ENCODE results near the gene CASQ2.

Gene CASQ2

DNA sequence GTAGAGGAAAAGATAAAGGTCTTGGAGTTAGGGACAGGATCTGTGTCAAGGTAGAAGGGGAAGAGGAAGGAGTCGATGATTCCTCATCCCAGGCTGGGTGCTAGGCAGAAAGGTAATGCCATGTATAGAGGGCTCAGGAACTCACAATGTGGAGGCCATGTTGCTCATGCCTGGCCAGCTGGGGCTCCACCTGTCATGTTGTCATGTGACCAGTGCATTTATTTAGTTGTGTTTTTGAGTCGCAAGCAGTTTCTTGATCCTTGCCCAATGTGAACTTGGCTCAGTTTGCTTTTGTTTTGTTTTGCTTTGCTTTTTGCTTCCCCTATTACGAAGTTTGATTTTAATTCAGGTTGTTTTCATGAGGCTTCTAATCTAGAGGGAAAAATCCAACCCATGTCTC lies 5.7 kb downstream of the CASQ2 start:
- no peak for TF ChIP-seq ZFX (IDR thresholded peaks at IDR 0.05; ENCODE audit: borderline replicate concordance)
- TF ChIP-seq, protein P1, sequence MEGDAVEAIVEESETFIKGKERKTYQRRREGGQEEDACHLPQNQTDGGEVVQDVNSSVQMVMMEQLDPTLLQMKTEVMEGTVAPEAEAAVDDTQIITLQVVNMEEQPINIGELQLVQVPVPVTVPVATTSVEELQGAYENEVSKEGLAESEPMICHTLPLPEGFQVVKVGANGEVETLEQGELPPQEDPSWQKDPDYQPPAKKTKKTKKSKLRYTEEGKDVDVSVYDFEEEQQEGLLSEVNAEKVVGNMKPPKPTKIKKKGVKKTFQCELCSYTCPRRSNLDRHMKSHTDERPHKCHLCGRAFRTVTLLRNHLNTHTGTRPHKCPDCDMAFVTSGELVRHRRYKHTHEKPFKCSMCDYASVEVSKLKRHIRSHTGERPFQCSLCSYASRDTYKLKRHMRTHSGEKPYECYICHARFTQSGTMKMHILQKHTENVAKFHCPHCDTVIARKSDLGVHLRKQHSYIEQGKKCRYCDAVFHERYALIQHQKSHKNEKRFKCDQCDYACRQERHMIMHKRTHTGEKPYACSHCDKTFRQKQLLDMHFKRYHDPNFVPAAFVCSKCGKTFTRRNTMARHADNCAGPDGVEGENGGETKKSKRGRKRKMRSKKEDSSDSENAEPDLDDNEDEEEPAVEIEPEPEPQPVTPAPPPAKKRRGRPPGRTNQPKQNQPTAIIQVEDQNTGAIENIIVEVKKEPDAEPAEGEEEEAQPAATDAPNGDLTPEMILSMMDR (IDR thresholded peaks at IDR 0.05): no peak
- H3K27ac ChIP-seq: no peak overlapping the region

DNA sequence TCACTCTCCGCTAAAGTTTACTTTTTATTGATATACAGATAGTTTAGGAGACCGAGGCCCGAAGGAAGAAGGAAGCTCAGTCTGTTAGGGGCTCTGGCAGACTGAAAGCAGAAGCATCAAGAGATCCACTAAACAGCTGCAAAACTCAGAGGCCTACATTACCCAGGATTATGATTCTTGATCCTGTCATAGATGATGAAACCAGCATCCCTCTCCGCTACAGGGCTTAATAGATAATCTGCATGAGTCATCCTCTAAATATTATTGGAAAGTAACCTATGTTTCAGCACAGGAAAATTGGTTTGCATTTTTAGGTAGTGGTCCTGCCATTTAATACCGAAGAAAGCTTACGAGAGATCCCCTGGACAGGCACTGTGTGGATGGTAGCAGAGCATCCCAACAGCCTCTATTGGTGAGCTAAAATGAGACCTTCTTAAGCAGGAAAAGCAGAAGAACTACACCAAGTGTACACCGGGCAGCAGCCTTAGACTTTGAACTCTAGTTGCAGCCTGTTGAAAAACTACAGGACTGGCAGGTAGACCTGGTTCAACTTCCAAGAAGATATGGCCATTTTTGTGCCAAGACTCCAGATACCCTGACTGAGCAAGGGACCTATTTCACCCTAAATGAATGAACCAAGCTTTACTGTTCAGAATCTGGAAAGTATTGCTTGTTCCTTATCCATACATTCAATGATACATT lies 6.8 kb downstream of the CASQ2 start:
- no peak for TF ChIP-seq ZFX (IDR thresholded peaks at IDR 0.05; ENCODE audit: borderline replicate concordance)
- TF ChIP-seq, protein P1 (IDR thresholded peaks at IDR 0.05): no peak
- no peak overlapping the region for H3K27ac ChIP-seq

DNA sequence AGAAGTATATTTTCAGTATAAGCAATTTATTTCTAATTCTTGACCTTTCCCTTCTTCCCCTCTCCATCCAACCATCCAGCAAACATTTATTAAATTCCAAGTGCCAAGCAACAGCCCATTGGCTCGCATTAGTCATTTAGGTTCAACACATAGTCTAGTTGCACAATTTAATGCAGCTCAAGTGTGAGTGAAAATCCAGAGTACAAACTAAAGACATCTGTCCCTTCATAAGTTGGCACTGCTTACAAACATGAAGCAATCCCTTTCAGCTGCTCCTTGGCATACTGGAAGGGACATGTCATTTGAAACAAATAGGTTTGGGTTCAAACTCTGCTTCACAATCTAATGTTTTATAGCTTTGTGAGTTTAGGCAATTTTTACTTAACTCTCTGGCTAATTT lies 10.7 kb downstream of the CASQ2 start:
- no peak for TF ChIP-seq ZFX (IDR thresholded peaks at IDR 0.05; ENCODE audit: borderline replicate concordance)
- TF ChIP-seq, protein P1 (IDR thresholded peaks at IDR 0.05): no peak

DNA sequence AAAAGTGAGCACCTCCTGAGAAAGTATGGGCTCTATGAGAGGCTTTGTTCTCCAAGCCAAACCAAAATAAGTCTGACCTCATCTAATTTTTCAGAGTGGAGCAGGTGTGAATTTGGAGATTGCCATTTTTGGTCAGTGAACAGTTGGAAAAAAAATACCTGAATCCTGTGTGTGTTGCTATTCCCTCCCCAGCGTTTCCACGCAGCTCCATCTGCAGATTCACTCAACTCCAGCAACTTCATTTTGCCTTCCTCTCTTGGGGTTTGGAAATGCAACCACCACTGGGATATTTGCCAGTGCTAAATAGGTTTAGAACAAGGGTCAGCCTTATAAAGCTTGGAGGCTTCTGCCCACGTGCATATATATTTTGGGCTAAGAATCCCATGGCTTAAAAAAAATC lies 11.2 kb downstream of the CASQ2 start:
- no peak for TF ChIP-seq ZFX (IDR thresholded peaks at IDR 0.05; ENCODE audit: borderline replicate concordance)
- TF ChIP-seq, protein P1 (IDR thresholded peaks at IDR 0.05): no peak
- no peak overlapping the region for H3K27ac ChIP-seq

More for the DNA sequence above, 10.7 kb downstream of the CASQ2 start:
- no peak overlapping the region for H3K27ac ChIP-seq

DNA sequence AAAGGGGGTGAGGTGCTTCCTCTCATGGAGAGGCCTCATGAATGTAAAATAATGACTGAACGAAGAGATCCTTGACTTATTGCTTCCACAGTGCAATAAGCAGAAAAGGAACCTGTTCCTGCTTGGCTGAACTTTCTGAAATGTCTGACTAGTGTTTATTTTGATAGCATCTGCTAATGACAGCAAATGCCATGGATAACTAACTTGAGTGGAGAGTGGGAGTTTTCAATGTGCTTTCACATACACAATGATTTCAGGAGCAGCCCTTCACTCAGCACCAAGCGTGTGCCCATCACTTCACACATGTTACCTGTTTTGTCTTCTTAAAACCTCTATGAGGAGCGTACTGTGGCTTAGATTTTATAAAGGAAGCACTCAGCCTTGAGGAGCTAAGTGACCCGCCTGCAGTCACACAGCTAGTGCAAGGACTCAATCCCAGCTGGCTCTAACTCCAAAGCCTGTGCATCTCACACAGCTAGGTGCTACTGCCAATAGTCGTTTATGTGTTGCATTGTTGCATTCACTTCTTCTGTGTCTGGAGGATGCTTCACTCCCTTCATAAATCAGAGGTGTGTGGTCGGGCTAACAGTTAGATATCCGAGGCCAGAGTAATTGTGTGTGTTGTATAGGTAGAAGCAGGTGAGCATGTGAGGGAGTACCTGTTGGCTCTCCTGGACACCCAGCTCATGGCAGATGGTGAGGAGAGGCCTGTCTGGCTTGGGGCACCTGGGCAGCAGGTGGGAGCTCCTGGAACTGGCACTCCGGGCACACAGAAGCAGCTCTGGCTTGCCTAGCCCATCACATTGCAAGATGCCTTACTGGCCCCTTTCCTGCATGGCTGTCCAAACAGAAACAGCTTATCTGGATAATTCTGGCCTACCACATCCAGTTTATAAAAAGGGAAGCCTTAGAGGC lies 12.8 kb downstream of the CASQ2 start:
- no peak for TF ChIP-seq ZFX (IDR thresholded peaks at IDR 0.05; ENCODE audit: borderline replicate concordance)
- TF ChIP-seq, protein P1 (IDR thresholded peaks at IDR 0.05): no peak
- no peak overlapping the region for H3K27ac ChIP-seq

DNA sequence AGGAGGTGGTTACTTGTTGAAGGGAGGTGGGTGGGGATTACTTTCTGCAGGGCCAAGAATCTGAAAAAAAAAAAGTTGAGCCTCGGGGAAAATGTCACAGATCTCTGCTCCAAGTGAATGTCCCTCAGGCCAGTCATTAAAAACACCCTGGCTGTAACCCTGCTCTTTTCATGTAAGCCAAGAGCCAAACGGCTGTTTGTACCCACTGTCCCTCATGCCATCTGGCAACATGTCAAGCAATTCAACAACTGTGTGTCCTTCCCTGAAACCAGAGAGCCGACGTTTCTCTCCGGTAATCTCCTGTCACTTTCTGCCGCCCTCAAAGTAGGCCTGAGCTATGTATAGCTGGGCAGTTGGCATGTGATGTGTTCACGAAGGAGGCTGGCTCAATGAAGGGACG lies 14.7 kb downstream of the CASQ2 start:
- no peak for TF ChIP-seq ZFX (IDR thresholded peaks at IDR 0.05; ENCODE audit: borderline replicate concordance)
- TF ChIP-seq, protein P1 (IDR thresholded peaks at IDR 0.05): no peak

DNA sequence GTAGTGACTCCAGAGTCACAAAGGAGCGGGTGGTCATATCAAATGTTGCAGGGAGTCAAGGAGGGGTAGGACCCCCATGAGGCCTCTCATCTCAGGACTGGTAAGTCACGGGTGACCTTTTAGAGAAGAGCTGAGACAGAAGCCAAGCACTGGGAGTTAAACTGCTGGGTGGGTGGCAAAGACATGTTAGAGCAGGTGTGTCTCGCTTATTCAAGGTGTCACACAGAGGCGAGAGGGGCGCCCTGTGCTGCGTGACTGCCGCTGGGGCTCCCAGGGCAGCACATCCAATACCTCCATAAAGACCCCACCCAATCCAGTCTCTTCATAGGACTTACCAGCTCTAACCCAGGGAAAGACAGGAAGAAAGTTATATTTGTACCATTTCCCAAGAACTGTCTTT lies 15.2 kb downstream of the CASQ2 start:
- no peak for TF ChIP-seq ZFX (IDR thresholded peaks at IDR 0.05; ENCODE audit: borderline replicate concordance)
- TF ChIP-seq, protein P1 (IDR thresholded peaks at IDR 0.05): no peak
- no peak overlapping the region for H3K27ac ChIP-seq

More for the DNA sequence above, 14.7 kb downstream of the CASQ2 start:
- no peak overlapping the region for H3K27ac ChIP-seq
